HT-29 (cell line): ENCODE results near the gene OR2H1. TPM values are rescaled to one million over a fixed set of nuclear protein-coding genes. Genes with fewer than 3 reads are reported as not detected.

Experiments used
- DNase-seq: peaks from one replicate; pipeline ENCODE4 v3.0.0-alpha.2; 2015; ENCODE audit warnings: low spot score
- total RNA-seq: library from RNA; depleted of rRNA; stranded (reverse); fragments of >200 nt; shearing (Covaris generic); gene quantifications from 2 replicates; pipeline ENCODE4 v1.2.3, GENCODE V29; 2014

OR2H1 gene
- total RNA-seq, 1 experiment from 2014 or later: not detected

- DNase-seq: no peak
These were observed 26.2 kb downstream of the OR2H1 start for GRCh38 chr6:29483186-29483585.

GRCh38 chr6:29483735-29484134 is 26.8 kb downstream of the OR2H1 start:
- no peak for DNase-seq

GRCh38 chr6:29486577-29486976 is 29.6 kb downstream of the OR2H1 start:
- DNase-seq: no peak

GRCh38 chr6:29487131-29487530 is 30.2 kb downstream of the OR2H1 start:
- DNase-seq: no peak

DNA sequence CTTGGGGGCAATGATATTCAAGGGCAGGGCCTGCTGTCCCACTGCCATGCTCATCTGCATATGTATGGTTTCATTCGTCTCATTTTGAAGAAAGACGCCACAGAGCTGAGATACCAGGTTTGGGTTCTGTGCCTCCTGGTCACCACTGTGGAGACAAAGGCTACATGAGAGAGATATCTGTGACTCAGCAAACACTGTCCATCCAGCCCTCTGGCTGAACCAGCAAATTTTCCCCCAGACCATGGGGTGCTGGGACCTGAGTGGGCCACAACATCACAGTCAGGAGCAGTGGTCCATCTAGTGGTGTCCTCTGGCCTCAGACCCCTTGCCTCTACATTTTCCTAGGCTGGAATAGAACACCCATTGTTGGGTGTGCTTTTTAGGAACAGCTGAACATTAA is 30.7 kb downstream of the OR2H1 start, which contains the start of gene MAS1L:
Gene MAS1L, minus strand, starts transcription at position 297 of the 400 bp plus-strand sequence. Its CDS starts 54 bp downstream, at position 243.
- no peak for DNase-seq

DNA sequence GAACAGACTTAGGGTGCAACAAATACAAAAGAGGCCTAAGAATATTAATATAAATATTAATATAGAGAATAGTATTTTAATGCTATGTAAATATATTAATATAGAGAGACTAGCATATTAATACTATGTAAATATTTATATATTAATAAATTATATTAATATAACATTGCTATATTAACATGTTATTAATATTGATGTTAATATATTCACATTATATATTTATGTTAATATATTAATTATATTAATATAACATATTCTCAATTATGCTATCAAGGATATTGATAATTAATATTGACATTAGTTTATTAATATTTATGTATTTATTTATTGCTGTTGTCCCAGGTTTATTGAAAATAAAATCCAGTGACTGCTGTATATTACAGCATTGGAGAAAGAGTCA is 31.9 kb downstream of the OR2H1 start:
- no peak for DNase-seq

GRCh38 chr6:29489286-29489685 is 32.3 kb downstream of the OR2H1 start:
- DNase-seq: no peak

DNA sequence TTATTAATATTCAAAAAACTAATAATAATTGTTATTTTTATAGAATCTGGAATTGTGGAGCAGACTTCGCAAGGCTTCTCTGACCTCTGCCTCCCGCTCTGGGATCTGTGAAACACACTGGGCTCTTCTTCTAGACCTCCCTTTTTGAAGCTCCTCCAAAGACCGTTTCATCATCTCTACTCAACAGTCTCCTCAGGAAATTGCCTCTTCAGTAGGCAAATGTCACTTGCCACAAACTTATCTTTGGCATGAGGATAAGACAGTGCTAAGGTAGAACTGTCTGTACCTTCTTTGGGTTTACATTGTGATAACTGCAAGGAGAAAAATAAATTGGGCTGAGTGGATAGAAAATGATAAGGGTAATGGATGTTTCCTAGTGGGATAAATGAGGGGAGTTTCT is 33.1 kb downstream of the OR2H1 start:
- DNase-seq: no peak

DNA sequence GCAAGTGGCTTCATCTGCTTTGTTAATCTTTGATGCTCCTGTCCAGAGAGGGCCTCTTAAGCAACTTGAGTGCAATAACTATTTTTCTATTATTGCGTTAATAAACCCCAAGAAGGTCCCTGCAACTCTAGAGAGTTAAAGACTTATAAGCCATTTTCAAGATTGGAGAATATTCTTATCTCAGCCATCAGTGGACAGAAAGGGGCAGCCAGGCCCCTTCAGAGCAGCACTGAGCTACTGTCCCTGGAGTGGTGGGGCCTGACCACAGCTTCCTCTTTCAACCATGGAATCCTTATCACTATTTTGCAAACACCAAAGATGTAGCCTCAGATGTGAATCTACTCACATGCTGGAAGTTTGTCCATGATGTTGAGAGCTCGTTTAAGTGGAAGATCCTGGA is 33.6 kb downstream of the OR2H1 start:
- DNase-seq: no peak

DNA sequence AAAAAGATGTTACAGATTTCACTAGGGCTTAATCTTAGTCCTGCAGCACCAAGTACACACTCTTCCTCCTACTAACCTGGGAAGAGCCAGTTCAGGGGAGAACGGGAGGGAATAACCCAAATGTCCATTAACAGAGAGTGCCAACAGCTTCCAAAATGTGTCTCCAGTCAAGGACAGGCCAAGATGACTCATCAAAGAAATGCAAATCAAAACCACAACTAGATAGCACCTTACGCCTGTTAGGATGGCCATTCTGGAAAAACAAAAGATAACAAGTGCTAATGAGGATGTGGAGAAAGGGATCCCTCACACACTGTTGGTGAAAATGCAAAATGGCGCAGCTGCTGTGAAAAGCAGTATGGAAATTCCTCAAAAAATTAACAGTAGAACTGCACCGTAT is 34.6 kb downstream of the OR2H1 start:
- no peak for DNase-seq

GRCh38 chr6:29493261-29493660 is 36.3 kb downstream of the OR2H1 start:
- no peak for DNase-seq

- DNase-seq: no peak
These were observed 37.2 kb downstream of the OR2H1 start for GRCh38 chr6:29494131-29494530.

DNA sequence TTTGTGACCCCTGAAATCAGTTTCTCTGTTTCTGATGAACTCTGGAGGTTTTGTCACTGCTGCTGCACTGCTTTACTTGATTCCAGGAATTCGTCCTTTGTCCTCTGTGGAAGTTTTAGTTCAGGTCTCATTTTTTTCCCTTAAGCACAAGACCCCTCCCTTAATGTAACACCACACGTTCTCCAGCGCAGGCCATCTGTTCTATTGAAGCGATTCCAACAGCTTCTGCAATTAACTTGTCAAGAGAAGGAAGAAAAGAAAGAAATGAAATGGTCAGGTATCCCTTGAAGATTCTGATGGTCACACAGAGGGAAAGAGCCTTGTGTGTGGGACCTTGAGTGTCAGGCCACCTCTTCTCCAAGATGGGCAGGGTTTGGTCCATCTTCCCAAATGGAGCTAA is 38.6 kb downstream of the OR2H1 start:
- DNase-seq: no peak

- no peak for DNase-seq
These were observed 40.0 kb downstream of the OR2H1 start for GRCh38 chr6:29496961-29497360.

- DNase-seq: no peak
These were observed 42.7 kb downstream of the OR2H1 start for GRCh38 chr6:29499704-29500103.

- no peak for DNase-seq
These were observed 43.6 kb downstream of the OR2H1 start for GRCh38 chr6:29500594-29500993.

GRCh38 chr6:29501106-29501505 is 44.2 kb downstream of the OR2H1 start:
- DNase-seq: no peak

DNA sequence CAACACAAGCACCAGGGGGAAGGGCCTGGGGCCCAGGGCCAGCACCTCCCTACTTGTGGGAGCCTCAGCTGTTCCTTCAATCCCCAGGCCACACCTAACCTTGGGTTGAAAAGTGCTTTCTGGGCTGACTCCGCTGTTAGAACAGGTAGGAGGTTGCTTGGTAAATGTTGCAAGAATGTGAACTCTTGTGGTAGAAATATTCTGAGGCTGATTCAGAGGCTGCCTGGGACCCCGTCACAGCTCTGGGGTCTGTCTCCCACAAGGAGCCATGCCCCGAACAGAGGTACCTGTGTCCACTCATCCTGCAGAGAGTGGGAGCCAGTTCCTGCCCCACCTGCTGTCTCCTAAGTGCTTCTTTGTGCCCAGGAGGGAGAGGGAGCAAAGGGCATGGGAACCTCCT is 45.2 kb downstream of the OR2H1 start:
- no peak for DNase-seq

- no peak for DNase-seq
These were observed 45.6 kb downstream of the OR2H1 start for GRCh38 chr6:29502597-29502996.

- DNase-seq: peak; percentile 13
These were observed 48.0 kb downstream of the OR2H1 start for GRCh38 chr6:29504961-29505360.

DNA sequence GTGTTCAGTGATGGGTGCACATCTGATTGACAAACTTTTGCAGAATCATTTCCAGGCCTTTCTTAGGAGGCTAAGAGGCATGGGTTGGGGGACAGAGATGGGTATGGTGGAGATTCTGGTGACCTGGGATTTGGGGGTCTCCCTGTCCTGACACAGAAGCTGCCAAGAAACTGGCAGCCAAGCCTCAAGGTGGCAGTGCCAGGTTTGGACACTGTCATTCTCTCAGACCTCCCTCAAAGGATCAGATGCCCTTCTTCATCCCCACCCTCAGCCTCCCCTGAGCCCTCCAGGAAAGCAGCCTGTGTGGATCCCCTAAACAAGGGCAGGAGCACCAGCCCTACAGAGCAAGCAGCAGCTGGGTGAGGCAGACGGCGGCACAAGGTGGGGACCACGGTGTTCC is 48.9 kb downstream of the OR2H1 start:
- DNase-seq: no peak

GRCh38 chr6:29506446-29507067 is 49.6 kb downstream of the OR2H1 start:
- DNase-seq: no peak

DNA sequence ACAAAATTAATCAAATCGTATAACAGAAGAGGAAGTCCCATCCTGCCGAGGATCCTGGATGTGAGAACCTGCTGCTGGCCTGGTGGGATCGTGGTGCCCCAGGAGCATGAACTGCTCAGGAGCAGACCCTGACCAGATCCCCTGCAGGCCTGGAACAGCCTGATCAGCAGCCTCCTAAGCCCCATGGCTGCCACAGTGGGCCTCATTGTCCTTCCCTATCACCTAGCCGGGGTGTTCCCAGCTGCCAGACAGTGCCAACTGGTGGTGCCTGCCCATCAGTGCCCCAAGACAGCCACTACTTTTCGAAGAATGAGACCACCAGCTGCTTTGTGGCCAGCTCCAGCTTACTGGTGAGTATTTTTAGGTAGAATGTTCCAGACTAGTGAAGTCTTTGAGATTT is 50.4 kb downstream of the OR2H1 start:
- no peak for DNase-seq

DNA sequence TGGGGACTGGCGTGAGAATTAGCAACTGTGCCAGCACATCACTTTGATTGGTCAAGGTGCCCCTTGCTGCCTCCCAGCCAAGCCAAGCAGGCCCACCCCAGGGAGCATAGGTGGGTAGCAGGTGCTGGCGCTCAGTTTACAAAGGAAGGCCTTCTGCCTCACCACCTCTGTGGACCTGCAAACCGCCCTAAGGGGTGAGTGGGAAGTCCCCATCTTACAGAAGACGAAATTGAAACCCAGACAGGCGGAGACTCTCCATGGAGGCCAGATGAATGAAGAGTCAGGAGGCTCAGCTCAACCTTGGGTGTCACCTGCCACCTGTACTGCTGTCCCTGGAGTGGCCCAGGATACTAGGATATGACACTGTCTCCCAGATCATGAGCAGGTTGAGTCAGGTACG is 52.3 kb downstream of the OR2H1 start:
- no peak for DNase-seq
